Ishikawa (cell line): ENCODE measurements around the gene MED26.

ENCODE experiments used
- CEBPB ChIP-seq: IDR thresholded peaks from 2 replicates; pipeline ENCODE4 v1.6.1; 2012
- CREB1 ChIP-seq: IDR thresholded peaks from 2 replicates; pipeline ENCODE4 v1.6.1; 2012; ENCODE audit warnings: low read depth
- EGR1 ChIP-seq: IDR thresholded peaks from 2 replicates; pipeline ENCODE4 v1.6.1; 2012
- EP300 ChIP-seq: IDR thresholded peaks from 2 replicates; pipeline ENCODE4 v1.6.1; 2012; ENCODE audit warnings: borderline replicate concordance
- NFIC ChIP-seq: IDR thresholded peaks from 2 replicates; pipeline ENCODE4 v1.6.1; 2012
- RAD21 ChIP-seq: IDR thresholded peaks from 2 replicates; pipeline ENCODE4 v1.6.1; 2012; ENCODE audit warnings: low read depth
- TAF1 ChIP-seq: IDR thresholded peaks from 2 replicates; pipeline ENCODE4 v1.6.1; 2012; ENCODE audit warnings: low read depth, mild to moderate bottlenecking
- TEAD4 ChIP-seq: IDR thresholded peaks from 2 replicates; pipeline ENCODE4 v1.6.1; 2012
- YY1 ChIP-seq: IDR thresholded peaks from 2 replicates; pipeline ENCODE4 v1.6.1; 2012; ENCODE audit warnings: low read depth
- TF ChIP-seq, protein P1 (sequence below): IDR thresholded peaks from 2 replicates; pipeline ENCODE4 v1.6.1; 2012; ENCODE audit warnings: low read depth, mild to moderate bottlenecking
- TF ChIP-seq, protein P2 (sequence below): IDR thresholded peaks from 2 replicates; pipeline ENCODE4 v1.6.1; 2012

DNA sequence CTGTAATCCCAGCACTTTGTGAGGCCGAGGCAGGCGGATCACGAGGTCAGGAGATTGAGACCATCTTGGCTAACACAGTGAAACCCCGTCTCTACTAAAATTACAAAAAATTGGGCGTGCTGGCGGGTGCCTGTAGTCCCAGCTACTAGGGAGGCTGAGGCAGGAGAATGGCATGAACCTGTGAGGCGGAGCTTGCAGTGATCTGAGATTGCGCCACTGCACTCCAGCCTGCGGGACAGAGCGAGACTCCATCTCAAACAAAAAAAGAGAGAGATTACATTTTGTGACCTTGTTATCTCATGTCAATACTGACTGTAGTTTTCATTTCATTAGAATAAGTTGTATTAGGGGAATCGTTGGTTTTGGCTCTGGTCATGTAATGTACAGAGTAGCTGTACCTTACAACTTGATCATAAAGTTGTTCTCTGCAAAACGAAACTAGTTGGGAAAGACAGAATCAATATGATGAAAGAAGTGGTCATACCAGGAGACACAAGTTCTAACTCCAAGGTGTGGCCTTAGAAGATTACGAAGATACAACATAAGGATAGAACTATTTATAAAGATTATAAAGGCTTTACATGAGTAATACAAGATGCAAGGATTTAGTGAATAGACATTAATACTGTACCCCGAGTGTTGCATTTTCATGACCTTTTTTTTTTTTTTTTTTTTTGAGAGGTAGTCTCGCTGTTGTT, 48.2 kb upstream of the MED26 start:
- TF ChIP-seq, protein P1, sequence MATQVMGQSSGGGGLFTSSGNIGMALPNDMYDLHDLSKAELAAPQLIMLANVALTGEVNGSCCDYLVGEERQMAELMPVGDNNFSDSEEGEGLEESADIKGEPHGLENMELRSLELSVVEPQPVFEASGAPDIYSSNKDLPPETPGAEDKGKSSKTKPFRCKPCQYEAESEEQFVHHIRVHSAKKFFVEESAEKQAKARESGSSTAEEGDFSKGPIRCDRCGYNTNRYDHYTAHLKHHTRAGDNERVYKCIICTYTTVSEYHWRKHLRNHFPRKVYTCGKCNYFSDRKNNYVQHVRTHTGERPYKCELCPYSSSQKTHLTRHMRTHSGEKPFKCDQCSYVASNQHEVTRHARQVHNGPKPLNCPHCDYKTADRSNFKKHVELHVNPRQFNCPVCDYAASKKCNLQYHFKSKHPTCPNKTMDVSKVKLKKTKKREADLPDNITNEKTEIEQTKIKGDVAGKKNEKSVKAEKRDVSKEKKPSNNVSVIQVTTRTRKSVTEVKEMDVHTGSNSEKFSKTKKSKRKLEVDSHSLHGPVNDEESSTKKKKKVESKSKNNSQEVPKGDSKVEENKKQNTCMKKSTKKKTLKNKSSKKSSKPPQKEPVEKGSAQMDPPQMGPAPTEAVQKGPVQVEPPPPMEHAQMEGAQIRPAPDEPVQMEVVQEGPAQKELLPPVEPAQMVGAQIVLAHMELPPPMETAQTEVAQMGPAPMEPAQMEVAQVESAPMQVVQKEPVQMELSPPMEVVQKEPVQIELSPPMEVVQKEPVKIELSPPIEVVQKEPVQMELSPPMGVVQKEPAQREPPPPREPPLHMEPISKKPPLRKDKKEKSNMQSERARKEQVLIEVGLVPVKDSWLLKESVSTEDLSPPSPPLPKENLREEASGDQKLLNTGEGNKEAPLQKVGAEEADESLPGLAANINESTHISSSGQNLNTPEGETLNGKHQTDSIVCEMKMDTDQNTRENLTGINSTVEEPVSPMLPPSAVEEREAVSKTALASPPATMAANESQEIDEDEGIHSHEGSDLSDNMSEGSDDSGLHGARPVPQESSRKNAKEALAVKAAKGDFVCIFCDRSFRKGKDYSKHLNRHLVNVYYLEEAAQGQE: no peak
- no peak for TF ChIP-seq TEAD4
- TF ChIP-seq YY1: no peak
- TF ChIP-seq CREB1: no peak
- TF ChIP-seq TAF1: no peak
- no peak for TF ChIP-seq EP300
- no peak for TF ChIP-seq CEBPB
- TF ChIP-seq, protein P2, sequence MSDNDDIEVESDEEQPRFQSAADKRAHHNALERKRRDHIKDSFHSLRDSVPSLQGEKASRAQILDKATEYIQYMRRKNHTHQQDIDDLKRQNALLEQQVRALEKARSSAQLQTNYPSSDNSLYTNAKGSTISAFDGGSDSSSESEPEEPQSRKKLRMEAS: no peak
- no peak for TF ChIP-seq NFIC
- no peak for TF ChIP-seq RAD21
- TF ChIP-seq EGR1: no peak
